ENCODE measurements around the gene PLEKHM3. TPM values are rescaled to one million over a fixed set of nuclear protein-coding genes. Genes with fewer than 3 reads are reported as not detected.

Gene PLEKHM3
- total RNA-seq, 6 experiments from 2014 or later, result 4.4 to 13.4 (median 8.9) TPM

DNA sequence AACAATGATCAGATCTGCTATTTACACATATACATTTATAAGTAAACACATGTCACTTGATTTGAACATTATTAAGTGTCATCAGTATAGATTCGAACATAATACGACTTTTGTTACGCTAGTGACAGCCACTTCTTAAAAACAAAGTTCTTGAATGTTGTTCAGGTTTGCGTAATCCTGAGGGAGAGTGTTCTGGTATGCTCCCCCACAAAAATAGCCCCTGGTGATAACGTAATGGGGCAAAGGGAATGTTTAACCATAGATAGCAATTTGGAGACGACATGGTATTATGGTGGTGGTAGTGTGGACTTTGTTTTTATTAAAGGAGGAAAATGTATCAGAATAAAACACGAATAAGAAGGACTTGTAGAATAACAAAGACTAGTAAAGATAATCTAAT is 90.6 kb downstream of the PLEKHM3 start:
- intact Hi-C loops (cut with DNase I), result no loop called here
- Histone ChIP-seq H3K36me3 (no peaks in the 10 kb centered on the region), H3K4me3 (peak overlapping the region in 1 of 3 donors; percentile 16), H3K4me1 (peaks cover 0 to 56% (median 2%) of the 10 kb centered on the region in 4 donors), H3K27ac (peak overlapping the region; percentile 74 to 97 (median 81)), H3K27me3 (no peaks in the 10 kb centered on the region), H3K9me3 (no peaks in the 10 kb centered on the region)
- peak; percentile 2 for TF ChIP-seq POLR2A (IDR thresholded peaks at IDR 0.05)
- TF ChIP-seq, protein P1, sequence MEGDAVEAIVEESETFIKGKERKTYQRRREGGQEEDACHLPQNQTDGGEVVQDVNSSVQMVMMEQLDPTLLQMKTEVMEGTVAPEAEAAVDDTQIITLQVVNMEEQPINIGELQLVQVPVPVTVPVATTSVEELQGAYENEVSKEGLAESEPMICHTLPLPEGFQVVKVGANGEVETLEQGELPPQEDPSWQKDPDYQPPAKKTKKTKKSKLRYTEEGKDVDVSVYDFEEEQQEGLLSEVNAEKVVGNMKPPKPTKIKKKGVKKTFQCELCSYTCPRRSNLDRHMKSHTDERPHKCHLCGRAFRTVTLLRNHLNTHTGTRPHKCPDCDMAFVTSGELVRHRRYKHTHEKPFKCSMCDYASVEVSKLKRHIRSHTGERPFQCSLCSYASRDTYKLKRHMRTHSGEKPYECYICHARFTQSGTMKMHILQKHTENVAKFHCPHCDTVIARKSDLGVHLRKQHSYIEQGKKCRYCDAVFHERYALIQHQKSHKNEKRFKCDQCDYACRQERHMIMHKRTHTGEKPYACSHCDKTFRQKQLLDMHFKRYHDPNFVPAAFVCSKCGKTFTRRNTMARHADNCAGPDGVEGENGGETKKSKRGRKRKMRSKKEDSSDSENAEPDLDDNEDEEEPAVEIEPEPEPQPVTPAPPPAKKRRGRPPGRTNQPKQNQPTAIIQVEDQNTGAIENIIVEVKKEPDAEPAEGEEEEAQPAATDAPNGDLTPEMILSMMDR (IDR thresholded peaks at IDR 0.05), result no peak
- 36% methylated on average over 7 of the region's 7 CpGs for WGBS (ENCODE audit: insufficient coverage, low coverage, low lambda C conversion rate, missing lambda C conversion rate)
- ATAC-seq (peak; percentile 63 to 81 (median 72)), DNase-seq (peak in 1 of 3 donors; percentile 55)

DNA sequence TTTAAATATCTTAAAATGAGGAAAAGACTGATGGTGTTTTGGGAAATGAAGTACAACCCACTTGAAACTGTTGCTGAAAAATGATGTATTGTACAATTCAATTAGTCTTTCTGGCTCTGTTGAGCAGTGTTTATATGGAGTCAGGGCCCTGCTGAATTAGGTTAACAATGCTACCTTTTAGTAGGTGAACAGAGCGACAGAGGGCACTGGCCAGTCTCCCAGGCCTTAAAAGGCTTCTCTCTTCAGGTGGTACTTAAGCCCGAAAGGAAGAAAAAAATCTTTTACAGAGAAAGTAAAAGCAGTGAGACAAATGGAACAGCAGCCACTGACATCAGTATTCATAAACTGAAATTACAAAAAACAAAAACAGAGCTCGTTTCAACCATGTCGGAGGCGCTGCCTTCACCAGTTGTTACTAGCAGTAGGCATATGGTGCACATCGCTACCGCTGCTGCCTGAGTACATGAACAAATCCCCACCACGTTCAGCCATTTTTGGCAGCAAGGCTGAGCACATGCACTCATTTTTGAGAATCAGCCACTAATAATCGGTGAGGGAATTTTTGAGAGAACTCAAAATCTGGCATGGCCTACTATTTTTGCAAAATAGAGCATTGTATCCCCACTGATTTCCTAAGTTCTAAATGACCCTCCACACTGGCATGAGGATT is 91.8 kb downstream of the PLEKHM3 start:
- no peaks in the 10 kb centered on the region for H3K36me3 ChIP-seq
- H3K9me3 ChIP-seq, result no peaks in the 10 kb centered on the region
- H3K27ac ChIP-seq, result peak overlapping the region in 2 of 3 donors; percentile 74 to 97
- WGBS (ENCODE audit: insufficient coverage, low coverage, low lambda C conversion rate, missing lambda C conversion rate), result 85% methylated on average over 9 of the region's 9 CpGs
- no peaks in the 10 kb centered on the region for H3K27me3 ChIP-seq
- H3K4me1 ChIP-seq, result peaks cover 0 to 58% (median 2%) of the 10 kb centered on the region in 4 donors
- H3K4me3 ChIP-seq, result no peak overlapping the region
- TF ChIP-seq, protein P1 (IDR thresholded peaks at IDR 0.05), result no peak
- TF ChIP-seq POLR2A (IDR thresholded peaks at IDR 0.05), result no peak
- intact Hi-C loops (cut with DNase I), result no loop called here
- no peak for ATAC-seq
- DNase-seq, result no peak

DNA sequence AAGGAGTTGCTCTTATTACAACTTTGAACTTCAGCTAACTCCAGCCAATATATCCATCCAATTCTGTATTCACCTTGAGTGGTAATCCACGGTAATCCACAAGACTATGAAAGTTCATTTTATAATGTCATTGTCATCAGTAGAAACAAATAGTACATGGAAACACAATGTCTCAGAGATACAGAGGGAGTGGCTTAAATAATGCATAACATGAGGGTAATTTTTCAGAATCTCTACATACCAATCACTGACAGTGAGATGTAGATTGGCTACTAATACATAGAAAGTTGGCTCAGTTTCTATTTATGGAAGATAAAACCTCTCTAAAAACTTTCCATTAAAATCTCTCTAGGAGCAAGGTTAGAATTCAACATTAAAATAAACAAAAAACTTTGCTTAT is 93.2 kb downstream of the PLEKHM3 start:
- ATAC-seq, result no peak

GRCh38 chr2:207930747-207931146 is 94.6 kb downstream of the PLEKHM3 start:
- H3K4me3 ChIP-seq, result peak overlapping the region in 2 of 3 donors; percentile 19 to 25
- peaks cover 0 to 54% (median 8%) of the 10 kb centered on the region in 4 donors for H3K4me1 ChIP-seq
- no peaks in the 10 kb centered on the region for H3K36me3 ChIP-seq
- peak; percentile 55 for TF ChIP-seq POLR2A (IDR thresholded peaks at IDR 0.05)
- TF ChIP-seq, protein P1 (IDR thresholded peaks at IDR 0.05), result no peak
- no peaks in the 10 kb centered on the region for H3K27me3 ChIP-seq
- ATAC-seq (peak; percentile 43 to 68 (median 56)), DNase-seq (peak; percentile 58 to 80 (median 74))
- no peaks in the 10 kb centered on the region for H3K9me3 ChIP-seq
- intact Hi-C loops (cut with DNase I), result no loop called here
- WGBS (ENCODE audit: insufficient coverage, low coverage, low lambda C conversion rate, missing lambda C conversion rate), result 52% methylated on average over 13 of the region's 29 CpGs
- peak overlapping the region; percentile 37 to 83 (median 75) for H3K27ac ChIP-seq

More for the DNA sequence above, 93.2 kb downstream of the PLEKHM3 start:
- Histone ChIP-seq H3K4me3 (no peak overlapping the region), H3K27me3 (no peaks in the 10 kb centered on the region), H3K36me3 (no peaks in the 10 kb centered on the region), H3K9me3 (no peaks in the 10 kb centered on the region), H3K4me1 (peaks cover 0 to 52% (median 3%) of the 10 kb centered on the region in 4 donors), H3K27ac (peak overlapping the region in 2 of 3 donors; percentile 75 to 97)
- intact Hi-C loops (cut with DNase I), result no loop called here
- no peak for DNase-seq
- WGBS (ENCODE audit: insufficient coverage, low coverage, low lambda C conversion rate, missing lambda C conversion rate), result 89% methylated on average over 1 of the region's 1 CpG
- no peak for TF ChIP-seq POLR2A (IDR thresholded peaks at IDR 0.05)
- TF ChIP-seq, protein P1 (IDR thresholded peaks at IDR 0.05), result no peak

Data from right lobe of liver (tissue), 6 donors.